ENCODE data around the gene SH3PXD2A.
"Not testable (repeated sequence)": the region's sequence is repeated elsewhere in the genome, so short reads cannot be mapped to it uniquely, and the experiment has no call there.

The SH3PXD2A gene

DNA sequence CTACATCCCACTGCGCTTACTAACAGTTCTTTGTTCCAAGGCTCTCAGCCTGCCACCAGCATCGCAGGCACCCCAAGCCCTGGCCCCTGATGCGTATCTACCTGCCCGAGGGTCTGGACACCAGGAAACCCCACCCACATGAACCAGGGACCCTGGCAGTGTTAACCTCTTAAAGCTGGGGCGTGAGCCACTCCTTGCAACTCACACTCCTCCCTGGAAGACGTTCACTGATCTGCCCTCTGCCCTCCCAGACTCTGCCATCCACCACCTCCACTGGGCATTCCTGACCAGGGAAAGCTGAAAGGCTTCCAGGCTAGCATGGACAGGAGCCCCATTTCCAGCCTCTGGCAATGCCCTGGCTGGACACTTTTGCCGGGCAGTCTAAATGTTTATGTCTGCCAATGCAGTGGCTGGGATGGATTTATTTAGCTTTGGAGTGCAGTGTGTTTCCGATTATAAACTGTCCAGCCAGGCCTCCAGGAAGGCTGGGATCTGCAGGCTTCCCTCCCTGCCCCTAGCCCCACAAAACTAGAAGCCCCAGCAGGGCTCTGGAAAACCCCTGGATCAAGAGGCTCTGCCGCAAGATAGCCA lies 244.4 kb downstream of the SH3PXD2A start:
- FAIRE-seq: no peak

DNA sequence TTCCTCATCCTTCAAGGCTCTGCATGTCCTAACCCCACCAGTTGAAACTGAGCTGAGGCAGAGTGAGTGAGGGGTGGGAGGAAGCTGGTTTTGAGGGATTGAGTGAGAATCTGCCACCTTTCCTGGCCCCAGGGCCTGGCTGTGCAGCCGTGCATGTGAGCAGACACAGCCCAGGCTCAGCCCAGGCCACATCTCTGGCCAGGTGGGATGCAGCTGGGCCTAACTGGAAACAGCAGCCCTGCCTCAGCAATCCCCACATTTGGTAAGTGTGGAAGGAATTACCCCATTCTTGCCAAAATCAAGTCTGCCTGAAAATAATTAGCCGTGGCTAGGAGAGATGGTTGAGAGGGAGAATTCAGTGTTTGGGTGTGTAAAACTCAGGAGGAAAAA lies 245.3 kb downstream of the SH3PXD2A start:
- FAIRE-seq: no peak

- FAIRE-seq: no peak
These were observed 245.9 kb downstream of the SH3PXD2A start for GRCh38 chr10:103609231-103610082.

- FAIRE-seq: not testable (repeated sequence)
These were observed 247.3 kb downstream of the SH3PXD2A start for GRCh38 chr10:103608056-103608455.

- not testable (repeated sequence) for FAIRE-seq
These were observed 248.3 kb downstream of the SH3PXD2A start for GRCh38 chr10:103607051-103607450.

DNA sequence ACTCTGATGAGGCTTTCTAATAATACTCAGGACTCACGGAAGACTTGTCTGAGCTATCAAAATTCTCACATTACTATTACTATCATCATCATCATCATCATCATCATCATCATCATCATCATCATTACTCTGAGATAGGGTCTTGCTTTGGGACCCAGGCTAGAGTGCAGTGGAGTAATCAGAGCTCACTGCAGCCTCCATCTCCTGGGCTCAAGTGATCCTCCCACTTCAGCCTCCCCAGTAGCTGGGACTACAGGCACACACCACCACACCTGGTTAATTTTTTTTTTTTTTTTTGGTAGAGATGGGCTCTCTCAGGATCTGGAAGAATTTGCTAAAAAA lies 249.3 kb downstream of the SH3PXD2A start:
- not testable (repeated sequence) for FAIRE-seq

DNA sequence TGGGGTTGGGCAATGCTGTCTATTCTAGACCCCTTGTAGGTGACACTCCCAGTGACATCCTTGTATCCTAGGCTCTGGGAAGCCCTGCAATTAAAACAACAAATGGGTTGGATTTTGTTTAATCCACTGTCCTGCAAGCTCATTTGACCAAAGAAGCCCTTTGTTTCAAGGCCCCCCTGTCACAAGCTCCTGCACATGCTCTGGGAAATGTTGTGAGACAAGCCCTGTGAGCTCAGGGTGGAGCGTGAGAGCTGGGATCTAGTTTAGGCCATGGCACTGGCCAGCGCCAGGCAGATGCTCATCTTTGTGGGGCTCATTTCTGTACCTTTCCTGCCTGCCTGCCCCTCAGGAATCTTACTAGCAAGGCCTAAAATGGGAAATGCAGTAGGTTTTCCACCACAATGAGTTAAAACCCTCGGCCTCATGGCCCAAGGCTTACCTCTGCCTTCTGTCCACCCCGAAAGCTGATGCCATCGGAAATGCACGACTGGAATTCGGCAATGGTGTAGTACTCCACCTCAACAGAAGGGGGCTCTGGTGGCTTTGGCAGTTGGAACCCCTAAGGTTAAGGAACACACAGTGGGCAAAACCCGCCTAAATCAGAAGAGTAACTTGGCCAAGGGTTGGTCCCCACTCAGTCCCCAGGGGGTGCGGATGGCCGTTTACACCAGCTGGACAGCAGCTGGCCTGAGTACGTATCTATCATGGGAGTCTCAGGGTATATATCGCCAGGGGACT lies 249.8 kb downstream of the SH3PXD2A start:
- no peak for FAIRE-seq

DNA sequence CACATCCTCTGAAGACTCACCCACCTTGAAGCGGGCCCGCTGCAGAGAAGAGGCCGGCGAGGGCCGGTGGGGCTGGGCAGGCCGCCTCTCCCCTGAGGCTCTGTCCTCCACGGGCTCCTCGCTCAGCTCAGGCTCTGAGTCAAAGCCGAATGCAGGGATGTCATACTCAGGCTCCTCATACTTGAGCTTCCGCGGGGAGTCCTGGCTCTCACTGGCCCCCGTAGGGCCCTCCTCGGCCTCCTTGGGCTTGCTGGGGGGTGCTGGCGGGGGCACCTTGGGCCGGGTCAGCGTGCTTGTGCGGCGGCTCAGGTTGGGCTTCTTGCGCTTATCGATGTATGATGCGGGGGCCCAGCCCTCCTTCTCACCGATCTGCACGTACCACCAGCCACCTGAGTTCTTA lies 252.0 kb downstream of the SH3PXD2A start:
- FAIRE-seq: no peak

DNA sequence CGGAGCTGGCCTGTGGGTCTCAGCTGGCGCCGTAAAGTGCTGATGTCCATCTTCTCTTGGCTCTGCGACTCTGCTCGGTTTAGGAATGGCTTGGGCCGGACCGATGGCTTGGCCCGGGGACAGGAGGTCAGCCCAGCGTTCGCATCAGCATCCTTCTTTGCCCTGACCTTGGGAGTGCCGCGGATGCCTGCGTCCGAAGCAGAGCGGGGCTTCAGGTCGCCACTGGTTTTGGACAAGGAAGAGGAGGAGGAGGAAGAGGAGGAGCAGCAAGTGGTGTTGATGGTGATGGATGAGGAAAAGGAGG lies 252.6 kb downstream of the SH3PXD2A start:
- FAIRE-seq: no peak

- no peak for FAIRE-seq
These were observed 253.1 kb downstream of the SH3PXD2A start for GRCh38 chr10:103602028-103602851.

DNA sequence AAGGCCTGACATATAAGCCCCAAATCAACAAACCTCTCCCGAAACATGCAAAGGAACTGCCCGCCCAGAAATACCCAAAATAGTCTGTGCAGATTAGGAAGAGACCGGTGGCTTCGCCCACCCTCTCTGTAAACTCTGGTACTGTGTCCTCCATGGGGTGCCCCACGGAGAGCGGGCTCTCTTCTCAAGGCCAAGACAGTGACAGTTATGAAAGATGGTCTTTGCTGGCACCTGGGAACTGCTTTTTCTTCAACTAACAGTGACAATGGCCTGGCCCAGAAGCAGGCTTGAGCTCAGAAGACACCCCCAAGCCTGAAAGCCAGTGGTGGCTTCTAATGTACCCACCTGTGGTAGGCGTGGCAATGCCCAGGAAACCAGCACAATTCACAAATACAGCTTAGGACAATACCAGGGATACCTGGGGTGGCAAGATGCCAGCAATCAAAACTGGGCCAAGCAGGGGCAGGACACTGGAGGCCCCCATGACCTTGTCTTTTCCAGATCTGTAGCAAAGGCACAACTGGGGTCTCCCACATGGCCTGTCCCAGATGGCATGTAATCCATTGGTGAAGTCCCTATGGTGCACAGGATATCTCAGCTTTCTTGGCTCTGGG lies 254.3 kb downstream of the SH3PXD2A start:
- no peak for FAIRE-seq

DNA sequence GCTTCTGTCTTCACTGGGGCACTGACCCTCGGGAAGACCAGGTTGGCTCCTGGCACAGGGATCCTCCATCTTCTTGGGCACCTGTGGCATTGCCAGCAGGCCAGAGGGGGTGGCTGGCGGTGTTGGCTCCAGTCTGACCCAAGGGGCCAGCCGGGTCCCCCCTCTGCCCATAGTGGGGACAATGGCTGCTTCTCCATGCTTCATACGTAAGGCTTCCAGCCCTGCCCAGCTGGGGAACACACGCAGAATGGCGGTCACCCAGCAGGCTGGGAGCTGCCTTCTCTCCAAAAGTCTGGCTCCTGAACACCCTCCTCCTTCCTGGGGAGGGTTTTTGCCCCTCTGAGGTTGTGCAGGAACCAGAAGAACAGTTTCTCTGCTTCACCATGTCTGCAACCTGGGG lies 255.1 kb downstream of the SH3PXD2A start:
- FAIRE-seq: no peak

- no peak for FAIRE-seq
These were observed 255.5 kb downstream of the SH3PXD2A start for GRCh38 chr10:103599907-103600306.

- no peak for FAIRE-seq
These were observed 256.2 kb downstream of the SH3PXD2A start for GRCh38 chr10:103599211-103599610.

DNA sequence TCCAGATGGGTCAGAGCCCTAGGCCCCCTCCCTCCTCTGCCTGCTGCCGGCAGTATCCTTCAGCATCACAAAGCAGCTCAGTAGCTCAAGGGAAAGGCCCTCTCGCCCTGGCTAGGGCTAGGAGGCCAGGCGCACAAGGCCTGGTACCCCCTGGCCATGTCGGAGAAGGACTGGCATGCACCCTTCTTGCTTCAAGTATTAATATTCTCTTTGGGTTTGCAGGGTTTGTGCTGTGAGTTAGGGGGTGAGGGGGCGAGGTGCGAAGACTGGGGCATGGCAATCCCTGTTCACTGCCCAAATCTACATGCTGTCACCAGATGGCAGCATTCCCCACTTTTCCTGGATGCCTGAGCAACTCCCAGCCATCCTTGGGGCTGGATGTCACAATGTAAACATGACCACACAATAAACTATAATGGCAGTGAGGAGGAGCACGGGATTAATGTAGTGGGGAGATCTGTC lies 256.7 kb downstream of the SH3PXD2A start:
- no peak for FAIRE-seq

- no peak for FAIRE-seq
These were observed 258.4 kb downstream of the SH3PXD2A start for GRCh38 chr10:103597003-103597402.

- no peak for FAIRE-seq
These were observed 259.2 kb downstream of the SH3PXD2A start for GRCh38 chr10:103595933-103596726.

DNA sequence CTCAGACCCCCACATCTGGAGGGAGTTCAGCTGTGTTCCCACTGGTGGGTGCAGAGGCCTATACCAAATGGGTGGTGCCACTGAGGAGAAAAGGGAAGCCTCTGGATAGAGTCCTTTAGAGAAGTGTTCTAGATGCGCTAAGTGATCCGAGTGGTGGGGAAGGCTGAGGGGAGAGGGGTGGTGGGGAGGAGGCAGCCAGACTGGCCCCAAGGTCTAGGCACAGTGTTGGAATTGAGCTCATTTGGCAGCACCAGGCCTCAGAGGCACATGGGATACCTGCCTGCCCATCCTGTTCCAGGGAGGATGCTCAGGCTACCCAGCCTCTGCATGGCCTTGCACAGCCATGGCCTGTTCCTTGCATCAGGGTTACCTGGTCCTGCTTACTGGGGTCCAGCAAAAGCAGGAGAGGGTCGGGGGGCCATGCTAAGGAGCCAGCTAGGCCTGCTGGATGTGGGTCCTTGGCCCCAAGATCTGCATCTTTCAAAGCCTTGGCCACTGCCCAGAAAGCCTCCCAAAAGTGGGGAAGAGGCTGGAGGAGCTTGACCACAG lies 262.3 kb downstream of the SH3PXD2A start:
- FAIRE-seq: no peak

GRCh38 chr10:103592186-103593021 lies 263.0 kb downstream of the SH3PXD2A start:
- FAIRE-seq: no peak

GRCh38 chr10:103590744-103591291 lies 264.6 kb downstream of the SH3PXD2A start:
- no peak for FAIRE-seq
